CD4-positive, alpha-beta T cell (primary cell): ENCODE results near the gene TNS1. TPM values are rescaled to one million over a fixed set of nuclear protein-coding genes. Genes with fewer than 3 reads are reported as not detected.

Experiments used
- ATAC-seq: fragments of 200-7000 bp; cut with Tn5 transposase; one replicate; pipeline ENCODE4 v1.10.0; 2022; ENCODE audit warnings: mild to moderate bottlenecking; ENCODE audit not compliant: poor library complexity
- CTCF ChIA-PET: fragments of 350-600 bp; sonication (Branson Sonifier 250); formaldehyde crosslinking; loops from one replicate; lab custom pipeline; 2021; ENCODE audit warnings: antibody characterized with exemption, inconsistent platforms; lab: Charles Lee
- POLR2A ChIA-PET: fragments of 350-600 bp; sonication (Branson Sonifier 250); formaldehyde crosslinking; loops from one replicate; lab custom pipeline; 2021; ENCODE audit warnings: antibody characterized with exemption, inconsistent platforms; lab: Charles Lee
- DNase-seq, 14 experiments: peaks; one replicate each; pipeline ENCODE4 v3.0.0-alpha.2; 2013 to 2020; ENCODE audit warnings: mixed read lengths in 2 of 14
- H3K27ac ChIP-seq, 2 donors: one replicate each; pipeline versions ENCODE4 v1.5.1 to v1.7.0; 2013; ENCODE audit warnings: low read length in 2 of 2, low read depth in 1 of 2, mild to moderate bottlenecking in 1 of 2
- H3K27me3 ChIP-seq, 2 experiments: 1 replicate in 1 of 2; 2 replicates in 1 of 2; pipeline versions ENCODE4 v1.6.1 to v1.7.0; 2013; ENCODE audit warnings: low read length in 2 of 2, control low read depth in 1 of 2, mild to moderate bottlenecking in 1 of 2, moderate library complexity in 1 of 2; ENCODE audit not compliant: insufficient read depth in 2 of 2, control insufficient read depth in 1 of 2
- H3K36me3 ChIP-seq: one replicate; pipeline ENCODE4 v1.6.1; 2013; ENCODE audit warnings: low read length, control low read depth; ENCODE audit not compliant: insufficient read depth
- H3K4me1 ChIP-seq: one replicate; pipeline ENCODE4 v1.6.1; 2013; ENCODE audit warnings: low read length, control low read depth; ENCODE audit not compliant: insufficient read depth
- H3K4me3 ChIP-seq: one replicate; pipeline ENCODE4 v1.5.1; 2013; ENCODE audit warnings: mild to moderate bottlenecking, low read length, moderate library complexity
- H3K9me3 ChIP-seq, 2 experiments: 1 replicate in 1 of 2; 2 replicates in 1 of 2; pipeline versions ENCODE4 v1.6.1 to v1.7.0; 2013; ENCODE audit warnings: low read length in 2 of 2, mild to moderate bottlenecking in 2 of 2, control low read depth in 1 of 2, moderate library complexity in 1 of 2; ENCODE audit not compliant: control insufficient read depth in 1 of 2, insufficient read depth in 1 of 2
- H3K27ac Mint-ChIP-seq: one replicate; pipeline ENCODE4 v1.8.0; 2020; ENCODE audit warnings: mixed read lengths
- H3K27me3 Mint-ChIP-seq: one replicate; pipeline ENCODE4 v1.8.0; 2021; ENCODE audit warnings: mixed read lengths
- H3K36me3 Mint-ChIP-seq: one replicate; pipeline ENCODE4 v1.8.0; 2021; ENCODE audit warnings: low read depth, mixed read lengths
- H3K4me1 Mint-ChIP-seq: one replicate; pipeline ENCODE4 v1.8.0; 2021; ENCODE audit warnings: low read depth, mixed read lengths
- H3K4me3 Mint-ChIP-seq: one replicate; pipeline ENCODE4 v1.8.0; 2020; ENCODE audit warnings: mild to moderate bottlenecking, mixed read lengths
- H3K9me3 Mint-ChIP-seq: one replicate; pipeline ENCODE4 v1.8.0; 2020; ENCODE audit warnings: mixed read lengths
- CTCF ChIP-seq: fragments of 200-600 bp; IDR thresholded peaks from one replicate; pipeline ENCODE4 v1.8.0; 2022; ENCODE audit warnings: antibody characterized with exemption, mild to moderate bottlenecking
- intact Hi-C, 2 experiments: fragments of 100-400 bp; cut with DNase I in 1 of 2; cut with micrococcal nuclease in 1 of 2; formaldehyde crosslinking; loops; one replicate each; pipeline versions ENCODE4 v1.15.1 to v1.9.0; 2023 to 2025; cut with DNase I, micrococcal nuclease
- total RNA-seq, 174 experiments: library from RNA in 2 of 174; stranded (reverse) in 2 of 174; gene quantifications; one replicate each; pipeline ENCODE4 v1.2.3 and lab custom pipeline; 2021 to 2026

The TNS1 gene
- total RNA-seq, 2 experiments from 2014 or later = 0.25 to 0.34 TPM

- Histone ChIP-seq H3K4me1 (no peaks in the 10 kb centered on the region), H3K36me3 (no peaks in the 10 kb centered on the region), H3K27ac (no peak overlapping the region), H3K27me3 (no peaks in the 10 kb centered on the region), H3K9me3 (no peaks in the 10 kb centered on the region), H3K4me3 (no peak overlapping the region)
- Mint-ChIP-seq H3K36me3 (no peaks in the 10 kb centered on the region), H3K27ac (no peak overlapping the region), H3K9me3 (no peaks in the 10 kb centered on the region), H3K4me1 (no peaks in the 10 kb centered on the region), H3K27me3 (no peaks in the 10 kb centered on the region), H3K4me3 (no peak overlapping the region)
- TF ChIP-seq CTCF = no peak
- ChIA-PET POLR2A (no interaction called here), CTCF (no interaction called here)
- intact Hi-C loops = no loop called here
- no peak for ATAC-seq
- DNase-seq = no peak
These were observed 196.9 kb downstream of the TNS1 start for GRCh38 chr2:217805668-217806481.

DNA sequence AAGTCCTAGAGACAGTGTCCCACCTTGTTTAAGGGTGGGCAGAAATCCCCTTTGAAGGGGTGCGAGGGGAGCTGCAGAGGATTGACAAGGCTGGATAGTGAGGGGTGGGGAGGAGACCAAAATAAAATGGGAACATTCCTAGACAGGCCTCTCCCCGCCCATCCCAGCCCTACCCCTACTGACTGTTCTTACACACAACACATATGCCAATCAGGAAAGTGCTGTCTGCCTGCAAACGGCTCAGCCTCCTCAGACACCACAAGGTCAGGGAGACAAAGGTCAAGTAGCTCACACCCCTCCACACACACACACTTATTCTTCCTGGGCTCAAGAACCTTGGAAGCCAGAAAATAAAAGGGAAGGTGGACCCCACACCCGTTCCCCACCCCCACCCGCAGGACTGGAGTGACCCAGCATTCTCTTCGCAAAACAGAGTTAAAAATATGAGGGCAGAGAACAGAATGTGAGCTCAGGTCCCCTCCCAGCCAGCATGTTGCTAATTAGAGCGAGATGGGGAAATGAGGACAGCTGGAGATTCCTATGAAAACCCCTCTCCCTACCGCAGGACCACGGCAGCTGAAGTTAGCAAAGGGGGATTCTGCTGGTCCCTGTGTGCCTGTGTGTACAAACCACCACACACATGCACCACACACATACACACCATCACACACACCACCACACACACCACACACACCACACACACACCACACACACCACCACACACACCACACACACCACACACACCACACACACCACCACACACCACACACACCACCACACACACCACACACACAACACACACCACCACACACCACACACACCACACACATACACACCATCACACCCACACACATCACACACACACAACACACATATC, 197.8 kb downstream of the TNS1 start:
- ChIA-PET CTCF (no interaction called here), POLR2A (no interaction called here)
- intact Hi-C loops = no loop called here
- Histone ChIP-seq H3K36me3 (no peaks in the 10 kb centered on the region), H3K27ac (no peak overlapping the region), H3K4me1 (no peaks in the 10 kb centered on the region), H3K4me3 (no peak overlapping the region), H3K27me3 (no peaks in the 10 kb centered on the region), H3K9me3 (no peaks in the 10 kb centered on the region)
- Mint-ChIP-seq H3K4me3 (no peak overlapping the region), H3K4me1 (no peaks in the 10 kb centered on the region), H3K36me3 (no peaks in the 10 kb centered on the region), H3K27ac (no peak overlapping the region), H3K9me3 (no peaks in the 10 kb centered on the region), H3K27me3 (no peaks in the 10 kb centered on the region)
- ATAC-seq = no peak
- no peak for DNase-seq
- no peak for TF ChIP-seq CTCF

GRCh38 chr2:217804338-217804737, 198.5 kb downstream of the TNS1 start:
- no peaks in the 10 kb centered on the region for H3K4me1 ChIP-seq
- Mint-ChIP-seq H3K27ac (no peak overlapping the region), H3K4me1 (no peaks in the 10 kb centered on the region), H3K27me3 (no peaks in the 10 kb centered on the region), H3K36me3 (no peaks in the 10 kb centered on the region), H3K9me3 (no peaks in the 10 kb centered on the region), H3K4me3 (no peak overlapping the region)
- DNase-seq (no peak), ATAC-seq (no peak)
- H3K27me3 ChIP-seq = no peaks in the 10 kb centered on the region
- ChIA-PET CTCF (no interaction called here), POLR2A (no interaction called here)
- no peak for TF ChIP-seq CTCF
- no peak overlapping the region for H3K27ac ChIP-seq
- H3K4me3 ChIP-seq = no peak overlapping the region
- no peaks in the 10 kb centered on the region for H3K36me3 ChIP-seq
- H3K9me3 ChIP-seq = no peaks in the 10 kb centered on the region
- intact Hi-C loops = no loop called here
